Sigmoid colon (tissue), 4 donors: ENCODE results near the gene CALHM1.

Source experiments
- POLR2A ChIP-seq, 2 donors: fragments of 450-650 bp; IDR thresholded peaks; one replicate each; pipeline ENCODE4 v1.6.1; 2016; ENCODE audit warnings: antibody characterized with exemption in 2 of 2, mild to moderate bottlenecking in 2 of 2, moderate library complexity in 2 of 2
- POLR2AphosphoS5 ChIP-seq, 4 donors: sonication (generic); formaldehyde crosslinking; IDR thresholded peaks; one replicate each; pipeline ENCODE4 v1.6.1; 2017; ENCODE audit warnings: antibody characterized with exemption in 4 of 4
- TF ChIP-seq, protein P1 (sequence below), 4 experiments: fragments of 450-650 bp in 3 of 4; fragments of 200-600 bp in 1 of 4; IDR thresholded peaks; one replicate each; pipeline ENCODE4 v1.5.1; 2016 to 2019; ENCODE audit warnings: antibody characterized with exemption in 4 of 4, mild to moderate bottlenecking in 3 of 4, moderate library complexity in 2 of 4

DNA sequence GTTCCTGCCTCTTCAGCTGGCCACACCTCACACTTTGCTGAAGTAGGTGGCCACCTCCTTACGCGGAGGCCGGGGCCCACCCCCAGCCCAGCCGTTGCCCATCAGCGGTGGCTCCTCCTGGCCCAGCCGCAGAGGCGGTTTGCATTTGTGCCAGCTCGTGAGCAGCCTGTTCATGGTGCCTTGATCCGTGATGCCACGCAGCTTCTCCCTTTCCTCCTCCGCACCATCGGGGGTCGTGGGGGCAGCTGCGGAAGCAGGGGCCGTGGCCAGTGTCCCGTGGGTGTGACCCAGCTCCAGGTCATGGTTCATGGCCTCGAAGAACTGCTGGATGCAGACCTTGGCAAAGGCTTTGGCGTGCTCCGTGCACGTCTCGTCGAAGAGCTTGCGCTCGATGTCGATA lies 3.5 kb downstream of the CALHM1 start:
- TF ChIP-seq, protein P1, sequence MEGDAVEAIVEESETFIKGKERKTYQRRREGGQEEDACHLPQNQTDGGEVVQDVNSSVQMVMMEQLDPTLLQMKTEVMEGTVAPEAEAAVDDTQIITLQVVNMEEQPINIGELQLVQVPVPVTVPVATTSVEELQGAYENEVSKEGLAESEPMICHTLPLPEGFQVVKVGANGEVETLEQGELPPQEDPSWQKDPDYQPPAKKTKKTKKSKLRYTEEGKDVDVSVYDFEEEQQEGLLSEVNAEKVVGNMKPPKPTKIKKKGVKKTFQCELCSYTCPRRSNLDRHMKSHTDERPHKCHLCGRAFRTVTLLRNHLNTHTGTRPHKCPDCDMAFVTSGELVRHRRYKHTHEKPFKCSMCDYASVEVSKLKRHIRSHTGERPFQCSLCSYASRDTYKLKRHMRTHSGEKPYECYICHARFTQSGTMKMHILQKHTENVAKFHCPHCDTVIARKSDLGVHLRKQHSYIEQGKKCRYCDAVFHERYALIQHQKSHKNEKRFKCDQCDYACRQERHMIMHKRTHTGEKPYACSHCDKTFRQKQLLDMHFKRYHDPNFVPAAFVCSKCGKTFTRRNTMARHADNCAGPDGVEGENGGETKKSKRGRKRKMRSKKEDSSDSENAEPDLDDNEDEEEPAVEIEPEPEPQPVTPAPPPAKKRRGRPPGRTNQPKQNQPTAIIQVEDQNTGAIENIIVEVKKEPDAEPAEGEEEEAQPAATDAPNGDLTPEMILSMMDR (IDR thresholded peaks at IDR 0.05): no peak
- TF ChIP-seq POLR2A (IDR thresholded peaks at IDR 0.05) (no peak), POLR2AphosphoS5 (IDR thresholded peaks at IDR 0.05) (no peak)
